DMS 273 (cell line): ENCODE results near the gene RIMS1.

Experiments used
- DNase-seq: peaks from one replicate; lab custom pipeline; 2025; ENCODE audit not compliant: unreplicated experiment; lab: John Stamatoyannopoulos, UW

RIMS1 gene

DNA sequence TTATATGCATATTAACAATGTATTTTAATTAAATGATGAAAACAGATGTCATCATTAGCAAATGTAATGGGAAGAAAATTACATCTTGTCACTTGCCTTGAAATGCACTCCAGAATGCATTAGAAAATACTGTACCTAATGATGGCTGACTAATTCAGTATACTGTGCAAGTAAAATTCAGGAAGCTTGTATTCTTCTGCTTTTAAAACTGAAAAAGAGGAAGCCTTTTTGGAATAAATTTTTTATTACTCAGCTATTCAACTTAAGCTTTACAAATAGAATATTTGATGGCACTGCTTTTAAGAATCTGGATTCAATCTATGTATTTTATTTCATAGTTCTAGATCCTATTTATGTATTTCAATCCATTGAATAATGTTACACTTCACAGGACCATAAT is 195.5 kb downstream of the RIMS1 start:
- DNase-seq = no peak

DNA sequence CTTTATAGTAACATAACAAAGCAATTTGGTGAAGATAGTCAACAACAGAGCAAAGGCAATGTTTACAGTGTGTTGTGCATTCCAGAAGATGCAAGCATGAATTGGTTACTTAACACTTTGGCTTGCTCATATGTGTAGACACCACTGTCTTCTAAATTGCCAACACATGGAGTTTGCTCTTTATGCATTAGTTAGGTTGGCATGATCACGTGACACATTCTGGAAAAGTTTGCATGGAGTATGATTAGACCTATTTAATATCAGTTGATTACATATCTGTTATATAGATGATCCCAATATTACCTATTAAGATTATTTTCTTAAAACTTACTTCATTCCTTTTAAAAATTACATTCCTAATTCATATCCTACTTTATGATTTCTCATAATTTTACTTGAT is 197.6 kb downstream of the RIMS1 start:
- DNase-seq = no peak

DNA sequence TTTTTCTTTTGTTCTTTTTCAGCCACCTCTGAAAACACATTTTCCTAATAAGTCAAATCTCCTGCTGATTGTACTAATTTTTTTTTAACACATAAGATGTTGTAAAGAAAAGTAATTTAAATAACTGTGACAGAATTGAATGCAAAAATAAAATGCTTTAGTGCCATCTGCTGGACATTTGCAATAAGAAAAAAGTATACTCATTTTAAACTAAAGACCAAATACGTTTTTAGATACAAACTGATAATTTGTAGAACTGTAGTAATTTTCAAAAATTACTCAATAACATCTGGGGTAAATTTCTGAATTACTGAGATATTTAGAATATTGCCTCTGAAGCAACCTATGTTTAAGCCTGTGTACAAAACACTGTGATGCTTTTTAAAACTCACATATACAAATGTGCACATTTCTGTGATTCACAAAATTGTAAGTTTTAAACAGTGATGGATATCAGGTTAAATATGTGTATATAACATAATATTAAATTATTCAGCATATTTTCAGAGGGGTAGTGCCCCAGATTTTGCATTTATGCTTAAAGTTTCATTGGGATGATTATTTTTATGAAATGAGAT is 198.7 kb downstream of the RIMS1 start:
- DNase-seq = peak; percentile 48

DNA sequence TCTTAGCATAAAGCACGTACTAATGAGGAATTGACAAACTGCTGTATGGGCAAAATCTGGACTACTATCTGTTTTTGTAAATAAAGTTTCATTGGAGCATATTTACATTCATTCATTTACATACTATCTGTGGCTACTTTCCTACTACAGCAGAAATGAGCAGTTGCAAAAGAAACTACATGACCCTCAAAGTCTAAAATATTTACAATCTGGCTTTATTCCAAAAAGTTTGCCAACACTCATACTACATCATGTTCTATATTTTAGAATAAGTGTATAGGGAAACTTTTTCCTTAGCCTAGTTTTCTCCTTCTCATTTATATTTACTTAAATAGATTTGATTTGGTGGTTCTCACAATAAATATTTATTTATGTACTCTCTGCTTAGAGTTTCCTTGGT is 208.2 kb downstream of the RIMS1 start:
- no peak for DNase-seq

DNA sequence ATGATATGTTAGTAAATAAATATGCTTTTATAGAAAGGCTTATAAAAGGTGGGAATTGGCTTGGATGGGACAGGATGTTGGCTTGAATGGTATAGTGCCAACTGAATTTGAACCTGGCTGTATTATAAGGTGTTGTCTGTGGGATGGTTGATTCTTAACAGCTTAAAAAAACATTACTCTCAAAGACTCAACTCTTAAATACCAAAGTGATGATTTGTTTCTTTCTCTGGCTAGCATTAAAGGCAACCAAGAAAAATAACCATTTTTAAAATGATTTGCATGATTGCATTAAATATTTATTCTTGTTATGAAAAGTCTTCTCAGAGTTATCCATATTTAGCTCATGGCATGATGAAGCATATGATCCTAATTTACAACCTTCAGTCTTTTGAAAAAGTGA is 216.2 kb downstream of the RIMS1 start:
- no peak for DNase-seq

DNA sequence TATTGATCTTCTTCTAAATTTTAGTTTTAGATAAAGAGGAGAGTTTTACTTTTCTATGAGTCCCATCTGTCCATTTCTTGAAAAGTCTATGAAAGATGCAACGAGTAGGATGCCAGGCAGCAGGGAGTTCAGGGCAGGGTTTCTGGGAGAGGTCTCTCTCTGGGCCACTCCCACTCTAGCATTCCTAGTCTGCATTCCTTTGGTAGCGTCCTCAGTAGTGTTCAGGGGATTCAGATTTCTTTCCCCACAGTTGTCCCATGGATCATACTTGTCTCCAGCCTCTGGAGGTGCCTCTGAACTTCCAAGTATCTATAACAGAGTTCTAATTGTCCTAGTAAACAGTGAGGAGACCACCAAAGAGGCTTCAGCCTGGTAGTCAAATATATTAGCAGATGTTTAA is 225.3 kb downstream of the RIMS1 start:
- no peak for DNase-seq

DNA sequence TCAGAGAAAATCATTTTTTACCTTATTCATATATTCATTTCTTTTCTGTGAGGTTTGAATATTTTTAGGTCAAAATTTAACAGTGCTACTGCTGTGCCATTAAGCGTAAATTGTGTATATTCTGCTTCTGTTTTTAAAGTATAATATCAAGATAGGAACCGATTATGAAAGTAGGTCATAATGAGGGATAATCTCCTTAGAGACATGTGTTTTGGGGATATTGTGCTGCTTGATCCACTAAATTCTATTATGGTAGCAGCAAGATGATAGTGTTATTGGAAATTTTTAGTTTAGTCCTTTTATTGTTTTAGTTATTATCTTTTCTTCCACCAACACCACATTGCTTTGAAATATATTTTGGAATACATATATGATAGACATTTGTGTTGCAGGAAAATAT is 244.0 kb downstream of the RIMS1 start:
- no peak for DNase-seq

DNA sequence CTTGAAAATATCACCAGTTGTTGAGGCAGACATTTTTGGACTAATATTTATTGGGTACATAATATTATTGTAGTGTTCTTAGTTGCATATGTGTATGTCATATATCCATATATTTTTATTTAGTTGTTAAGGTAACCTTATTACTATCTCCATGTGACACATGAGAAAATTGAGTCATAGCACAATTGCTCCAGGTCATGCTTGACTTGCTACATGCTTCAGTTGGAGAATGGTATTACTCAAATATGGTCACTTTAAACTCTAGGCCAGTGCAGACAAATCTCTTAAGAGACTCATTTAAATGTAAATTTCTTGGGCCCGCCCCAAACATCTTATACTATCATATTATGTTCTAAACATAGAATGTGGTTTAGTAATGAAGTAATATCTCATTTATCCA is 246.1 kb downstream of the RIMS1 start:
- no peak for DNase-seq

DNA sequence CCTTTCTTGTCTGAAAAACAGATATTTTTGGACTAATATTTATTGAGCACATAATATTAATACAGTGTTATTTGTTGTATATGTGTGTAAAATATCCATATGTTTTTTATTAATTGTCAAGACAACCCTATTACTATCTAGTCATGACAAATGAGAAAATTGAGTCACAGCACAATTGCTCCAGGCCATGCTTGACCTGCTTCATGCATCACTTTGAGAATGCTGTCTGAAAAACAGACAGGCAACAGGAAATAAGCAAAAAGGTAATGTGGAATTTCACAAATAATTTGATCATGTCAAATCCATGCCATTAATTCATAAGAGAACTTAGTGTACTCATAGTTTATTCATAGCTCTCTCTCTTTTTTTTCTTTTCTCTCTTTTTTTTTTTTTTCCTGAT is 246.5 kb downstream of the RIMS1 start:
- no peak for DNase-seq

DNA sequence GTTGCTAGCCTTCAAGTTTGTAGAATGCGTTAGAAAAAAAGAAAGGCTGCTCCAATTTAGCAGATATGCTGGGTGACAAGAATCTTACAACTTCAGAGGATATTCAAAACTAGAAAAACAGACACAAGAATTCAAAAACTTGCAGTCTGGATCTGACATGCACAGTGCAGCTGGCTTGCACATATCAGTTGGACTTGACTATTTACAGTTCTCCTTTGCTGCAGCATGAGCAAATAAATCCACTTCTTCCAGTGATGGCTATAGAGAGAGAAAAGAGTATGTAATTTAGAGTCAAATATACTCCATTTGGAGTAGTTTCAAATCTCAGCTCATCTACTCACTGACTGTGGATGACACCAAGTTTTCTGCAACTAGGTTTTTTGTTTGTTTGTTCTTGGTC is 247.0 kb downstream of the RIMS1 start:
- no peak for DNase-seq

DNA sequence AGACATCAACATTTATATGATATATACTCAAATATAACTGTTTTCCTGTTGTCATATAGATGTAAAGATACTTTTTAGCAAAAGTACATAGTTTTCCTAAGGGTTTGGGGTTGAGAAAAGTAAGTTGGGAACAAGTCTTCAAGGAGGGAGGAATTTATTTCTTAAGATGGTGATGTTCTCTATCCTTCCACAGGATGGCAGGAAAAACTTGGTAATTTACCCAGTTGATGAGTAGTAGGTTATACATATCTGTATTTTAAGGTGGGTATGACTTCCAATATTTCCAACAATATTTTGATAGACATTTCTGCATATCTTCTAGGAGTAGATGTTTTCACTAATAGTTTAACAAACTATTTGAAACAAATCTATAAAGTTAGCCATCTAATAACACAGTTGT is 254.4 kb downstream of the RIMS1 start:
- peak; percentile 7 for DNase-seq

DNA sequence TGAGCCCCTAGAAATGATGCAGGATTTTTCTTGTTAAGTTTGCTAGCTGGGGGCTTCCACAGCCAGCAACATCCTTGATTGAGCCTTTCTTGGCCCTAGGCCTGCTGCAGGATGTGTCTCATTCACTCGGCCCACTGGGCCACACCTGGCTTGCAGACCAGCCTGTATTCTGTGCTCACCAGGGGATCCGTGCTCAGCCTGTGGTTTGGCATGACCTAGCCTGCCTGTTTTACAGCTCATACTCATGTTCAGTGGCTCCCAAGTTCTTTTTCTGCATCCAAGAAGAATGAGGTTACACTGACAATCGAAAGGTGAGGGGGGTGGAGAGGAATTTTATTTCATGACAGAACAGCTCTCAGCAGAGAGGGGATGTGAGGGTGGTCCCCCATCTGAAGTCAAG is 263.4 kb downstream of the RIMS1 start:
- no peak for DNase-seq

DNA sequence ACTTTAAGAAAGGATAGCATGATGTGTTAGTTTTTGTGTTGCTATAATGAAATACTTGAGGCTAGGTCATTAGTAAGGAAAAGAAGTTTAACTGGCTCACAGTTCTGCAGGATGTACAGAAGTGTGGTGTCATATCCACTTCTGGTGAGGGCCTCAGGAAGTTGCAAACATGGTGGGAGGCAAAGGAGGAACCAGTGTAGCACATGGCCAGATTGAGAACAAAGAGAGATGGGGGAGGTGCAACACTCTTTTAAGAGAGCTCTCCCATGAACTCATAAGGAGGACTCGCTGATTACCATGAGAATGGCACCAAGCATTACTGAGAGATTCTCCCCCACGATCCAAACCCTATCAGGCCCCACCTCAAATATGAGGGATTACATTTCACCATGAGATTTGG is 265.4 kb downstream of the RIMS1 start:
- DNase-seq = no peak

DNA sequence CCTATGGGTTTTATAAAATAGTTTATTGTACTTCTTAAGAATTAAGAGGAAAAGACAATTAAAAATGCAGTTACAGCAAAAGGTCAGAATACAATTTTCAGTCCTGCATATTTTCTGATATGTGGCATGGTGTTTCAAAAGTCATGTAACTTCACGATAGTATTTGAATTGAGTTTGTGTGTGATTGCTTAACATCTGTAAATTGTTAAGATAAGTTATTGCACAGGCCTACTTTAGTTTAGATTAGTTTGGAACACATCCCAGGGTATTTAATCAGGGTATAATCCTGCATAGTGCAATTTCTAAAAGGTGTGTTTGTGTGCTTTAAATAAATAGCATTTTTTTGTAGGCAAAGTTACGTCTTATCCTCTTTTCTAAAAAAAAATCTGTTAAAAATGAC is 289.6 kb downstream of the RIMS1 start:
- DNase-seq = no peak

DNA sequence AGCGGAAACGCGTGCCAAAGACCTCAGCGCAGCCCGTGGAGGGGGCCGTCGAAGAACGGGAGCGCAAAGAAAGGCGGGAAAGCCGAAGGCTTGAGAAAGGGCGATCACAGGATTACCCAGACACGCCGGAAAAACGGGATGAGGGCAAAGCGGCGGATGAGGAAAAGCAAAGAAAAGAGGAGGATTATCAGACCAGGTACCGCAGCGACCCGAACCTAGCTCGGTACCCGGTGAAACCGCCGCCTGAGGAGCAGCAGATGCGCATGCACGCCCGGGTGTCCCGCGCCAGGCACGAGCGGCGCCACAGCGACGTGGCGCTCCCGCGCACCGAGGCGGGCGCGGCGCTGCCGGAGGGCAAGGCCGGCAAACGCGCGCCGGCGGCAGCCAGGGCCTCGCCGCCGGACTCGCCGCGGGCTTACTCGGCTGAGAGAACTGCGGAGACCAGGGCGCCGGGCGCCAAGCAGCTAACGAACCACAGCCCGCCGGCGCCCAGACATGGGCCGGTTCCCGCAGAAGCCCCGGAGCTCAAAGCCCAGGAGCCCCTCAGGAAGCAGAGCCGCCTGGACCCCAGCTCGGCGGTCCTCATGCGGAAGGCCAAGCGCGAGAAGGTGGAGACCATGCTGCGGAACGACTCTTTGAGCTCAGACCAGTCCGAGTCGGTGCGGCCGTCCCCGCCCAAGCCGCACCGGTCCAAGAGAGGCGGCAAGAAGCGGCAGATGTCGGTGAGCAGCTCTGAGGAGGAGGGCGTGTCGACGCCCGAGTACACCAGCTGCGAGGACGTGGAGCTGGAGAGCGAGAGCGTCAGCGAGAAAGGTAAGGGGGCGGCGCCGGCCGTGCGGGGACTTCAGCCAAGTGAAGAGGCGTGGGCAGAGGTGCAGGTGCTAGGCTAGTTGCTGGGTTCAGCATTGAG is 296.2 kb downstream of the RIMS1 start:
- peak; percentile 73 for DNase-seq

DNA sequence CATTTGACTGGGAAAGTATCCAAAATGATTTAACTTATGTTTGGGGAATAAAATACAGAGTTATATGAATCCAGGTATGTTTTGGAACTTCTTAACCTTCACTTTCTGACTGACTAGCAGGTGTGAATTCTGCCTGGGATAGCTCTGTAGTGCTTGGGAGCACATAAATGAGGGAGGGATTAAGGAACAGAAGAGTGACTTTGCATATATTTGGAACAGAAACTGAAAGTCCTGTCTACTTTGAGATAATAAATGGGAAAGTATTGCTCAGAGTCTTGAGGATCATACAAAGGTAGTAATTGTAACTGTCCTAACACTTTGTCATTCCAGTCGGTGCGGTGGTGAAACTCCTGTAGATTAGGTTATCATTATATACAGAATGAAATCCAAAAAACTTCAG is 317.6 kb downstream of the RIMS1 start:
- no peak for DNase-seq

DNA sequence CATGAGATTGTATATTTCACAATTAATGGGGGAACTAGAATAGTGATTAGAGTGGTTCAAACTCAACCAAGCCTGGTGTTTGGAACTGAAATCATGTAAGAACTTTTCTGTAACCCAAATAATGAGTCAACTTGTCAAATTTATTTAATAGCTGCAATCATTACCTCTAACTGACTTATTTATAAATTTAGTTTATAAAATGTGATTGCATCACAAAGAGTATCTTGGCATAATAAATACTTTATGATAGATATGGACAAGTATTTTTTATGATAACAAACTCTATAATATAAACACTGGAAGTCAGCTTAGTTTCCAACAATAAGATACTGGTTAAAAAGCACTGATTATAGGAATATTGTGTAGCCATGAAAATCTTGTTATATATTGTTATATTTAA is 319.1 kb downstream of the RIMS1 start:
- no peak for DNase-seq

DNA sequence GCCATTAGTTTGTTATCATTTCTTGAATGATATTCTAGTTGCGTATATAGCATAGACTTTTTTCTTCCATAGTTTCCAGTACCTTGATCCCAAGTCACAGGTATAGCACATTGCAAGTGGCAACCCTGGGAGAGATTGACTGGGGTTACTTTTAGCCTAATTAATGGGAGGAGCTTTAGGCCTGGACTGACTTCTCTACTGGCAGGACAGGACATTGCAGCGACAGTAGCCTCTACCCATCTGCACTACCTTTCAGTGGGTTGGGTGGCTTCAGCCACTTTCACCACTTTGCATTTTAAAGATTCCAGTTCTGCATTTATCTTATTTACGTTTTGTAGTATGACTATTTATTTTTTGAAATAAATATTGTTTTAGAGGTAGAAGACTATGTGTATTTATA is 320.3 kb downstream of the RIMS1 start:
- no peak for DNase-seq

DNA sequence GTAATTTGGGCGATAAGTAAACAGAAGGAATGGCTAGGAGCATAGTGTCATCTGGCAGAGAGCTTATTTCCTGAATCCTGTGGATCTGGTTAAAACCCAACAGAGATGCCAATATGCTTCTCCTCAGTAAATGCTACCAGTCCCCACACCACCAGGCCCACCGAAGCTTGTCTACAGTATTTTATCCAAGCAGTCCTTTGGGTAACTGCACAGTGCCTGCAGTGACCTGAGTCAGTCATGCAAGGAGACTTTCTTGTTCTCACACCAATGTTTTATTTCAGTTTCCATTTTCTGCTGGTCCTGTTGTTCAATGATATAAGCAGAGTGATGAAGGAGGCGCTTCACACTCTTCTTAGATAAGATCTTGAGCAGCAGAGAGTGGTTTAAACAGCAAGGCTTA is 326.3 kb downstream of the RIMS1 start:
- no peak for DNase-seq

DNA sequence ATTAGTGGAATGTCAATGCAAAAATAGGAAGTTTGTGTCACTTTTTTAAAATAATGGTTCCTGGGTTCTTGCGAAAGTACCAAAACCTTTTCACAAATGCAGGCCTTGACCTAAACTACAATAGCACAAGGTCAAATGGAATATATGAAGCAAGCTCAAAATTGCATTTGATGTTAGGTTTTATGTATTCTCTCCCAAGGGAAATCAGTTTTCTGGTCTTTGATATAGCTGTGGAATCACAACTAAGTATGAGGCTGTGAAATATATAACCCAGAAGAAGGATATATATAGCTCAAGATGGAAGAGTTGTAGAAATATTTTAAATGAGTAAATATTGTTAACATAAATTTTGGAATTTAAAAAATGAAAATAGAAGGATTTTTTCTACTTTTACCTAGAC is 327.3 kb downstream of the RIMS1 start:
- no peak for DNase-seq

DNA sequence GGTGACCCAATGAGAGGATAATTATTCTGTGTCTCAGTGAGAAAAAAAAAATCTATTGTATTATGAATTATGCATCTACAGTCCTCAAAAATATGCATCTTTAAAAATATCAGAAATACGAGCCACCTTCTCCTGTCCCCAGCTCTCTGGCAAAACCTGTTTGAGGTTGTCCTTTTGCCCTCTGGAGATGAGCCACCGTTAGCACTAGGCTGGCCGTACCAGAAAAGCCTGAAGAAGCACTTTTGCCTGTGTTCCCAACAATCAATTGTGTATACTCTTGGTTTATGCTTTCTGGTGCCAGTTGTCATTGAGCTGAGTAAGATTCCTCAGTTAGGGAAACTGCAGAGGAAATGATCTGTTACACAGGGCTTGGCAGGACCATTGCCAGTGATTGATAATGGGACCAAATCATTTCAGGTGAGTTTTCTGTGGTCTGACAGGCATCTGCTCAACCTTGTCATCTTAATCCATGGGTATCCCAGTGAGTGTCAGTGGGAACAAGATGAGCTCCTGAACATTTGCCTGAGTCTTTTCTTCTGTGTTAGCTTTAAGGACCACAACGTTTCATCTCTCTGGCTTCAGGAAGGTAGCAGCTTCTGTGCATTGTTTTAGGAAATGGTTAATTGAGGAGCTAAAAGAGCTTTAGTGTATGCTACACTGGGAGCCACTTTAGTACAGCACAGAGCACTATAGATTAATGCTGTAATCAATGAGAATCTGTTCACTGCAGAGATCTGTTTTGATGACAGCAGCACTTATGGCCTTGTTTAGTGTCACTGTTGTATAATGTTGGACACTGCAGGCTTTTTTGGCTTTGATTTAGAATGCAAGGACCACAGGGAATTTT is 330.1 kb downstream of the RIMS1 start:
- no peak for DNase-seq

DNA sequence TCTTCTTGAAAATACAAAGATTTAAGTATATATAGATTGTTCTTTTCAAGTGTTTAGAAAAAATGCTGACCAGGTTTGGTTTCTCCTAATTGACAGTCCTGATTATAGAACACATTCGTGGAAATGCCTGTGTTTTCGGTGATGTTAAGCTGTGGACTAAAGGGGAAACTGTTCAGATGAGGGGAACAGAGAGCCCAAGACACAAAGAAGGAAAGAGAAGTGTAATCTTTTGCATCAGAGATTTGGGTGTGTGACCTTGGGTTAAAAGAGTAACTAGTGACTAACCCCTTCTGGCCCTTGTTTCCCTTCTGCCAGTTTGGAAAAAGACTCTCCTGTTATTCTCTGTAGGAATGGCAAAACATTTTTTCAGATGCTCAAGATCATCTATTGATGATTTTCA is 331.3 kb downstream of the RIMS1 start:
- no peak for DNase-seq
